Urinary bladder (tissue), 4 donors: Measurements from ENCODE around the gene SPDL1. TPM values are rescaled to one million over a fixed set of nuclear protein-coding genes. Genes with fewer than 3 reads are reported as not detected.

Experiments used
- DNase-seq: peaks from one replicate; pipeline ENCODE4 v3.0.0-alpha.2; 2015; ENCODE audit errors: extremely low spot score
- H3K27ac ChIP-seq: one replicate; pipeline ENCODE4 v1.5.1; 2013; ENCODE audit warnings: low read depth, mild to moderate bottlenecking, moderate library complexity
- H3K36me3 ChIP-seq: one replicate; pipeline ENCODE4 v1.6.1; 2013; ENCODE audit warnings: mild to moderate bottlenecking, moderate library complexity; ENCODE audit not compliant: insufficient read depth
- H3K4me1 ChIP-seq: one replicate; pipeline ENCODE4 v1.6.1; 2013; ENCODE audit warnings: mild to moderate bottlenecking, moderate library complexity; ENCODE audit not compliant: insufficient read depth
- H3K4me3 ChIP-seq: one replicate; pipeline ENCODE4 v1.5.1; 2013; ENCODE audit warnings: low read depth, low read length
- WGBS: extraction: QIAGEN DNeasy Blood & Tissue Kit; methylation state at CpG from one replicate; pipeline ENCODE4 v1.1.7; 2013; 5-methylcytosine and 5-hydroxymethylcytosine counted together
- polyA plus RNA-seq: library from polyadenylated mRNA; stranded (reverse); fragments of 200-250 nt; gene quantifications from one replicate; pipeline ENCODE4 v1.2.3, GENCODE V29; 2013
- small RNA-seq: library from RNA; depleted of rRNA; stranded (forward); fragments of <200 nt; gene quantifications from one replicate; pipeline ENCODE3, GENCODE V24; 2014
- total RNA-seq: library from RNA; depleted of rRNA; stranded (reverse); fragments of >200 nt; gene quantifications from one replicate; pipeline ENCODE4 v1.2.3, GENCODE V29; 2014
- donor health status: healthy with polysubstance abuse.
- donor health status: healthy.

Gene SPDL1
- total and polyA plus RNA-seq, 2 donors: 8.2 to 22.5 TPM

- Histone ChIP-seq H3K4me3 (no peak overlapping the region), H3K27ac (no peak overlapping the region), H3K4me1 (no peaks in the 10 kb centered on the region), H3K36me3 (no peaks in the 10 kb centered on the region)
- WGBS: 73% methylated on average over 7 of the region's 7 CpGs
- no peak for DNase-seq
Measured at GRCh38 chr5:169649486-169649885, 65.9 kb downstream of the SPDL1 start.

- Histone ChIP-seq H3K4me3 (no peak overlapping the region), H3K4me1 (no peaks in the 10 kb centered on the region), H3K36me3 (no peaks in the 10 kb centered on the region), H3K27ac (no peak overlapping the region)
- no peak for DNase-seq
- whole genome bisulfite sequencing: 77% methylated on average over 5 of the region's 5 CpGs
Measured at GRCh38 chr5:169650701-169651331, 67.2 kb downstream of the SPDL1 start.

- no peak for DNase-seq
- Histone ChIP-seq H3K36me3 (no peaks in the 10 kb centered on the region), H3K4me3 (no peak overlapping the region), H3K27ac (no peak overlapping the region), H3K4me1 (no peaks in the 10 kb centered on the region)
- 52% methylated on average over 5 of the region's 5 CpGs for WGBS
Measured at GRCh38 chr5:169651526-169651925, 68.0 kb downstream of the SPDL1 start.

GRCh38 chr5:169652057-169652456 lies 68.5 kb downstream of the SPDL1 start:
- WGBS: 0% methylated on average over 1 of the region's 1 CpG

GRCh38 chr5:169653091-169653490 lies 69.5 kb downstream of the SPDL1 start:
- 87% methylated on average over 5 of the region's 5 CpGs for WGBS
- no peak for DNase-seq
- no peaks in the 10 kb centered on the region for H3K36me3 ChIP-seq
- no peaks in the 10 kb centered on the region for H3K4me1 ChIP-seq
- H3K27ac ChIP-seq: no peak overlapping the region
- H3K4me3 ChIP-seq: no peak overlapping the region

More at GRCh38 chr5:169652057-169652456, 68.5 kb downstream of the SPDL1 start:
- no peak overlapping the region for H3K4me3 ChIP-seq
- no peaks in the 10 kb centered on the region for H3K36me3 ChIP-seq
- DNase-seq: no peak
- H3K4me1 ChIP-seq: no peaks in the 10 kb centered on the region
- no peak overlapping the region for H3K27ac ChIP-seq

Small RNA genes within 50 kb of the gene (small RNA-seq; reads per million reads assigned to genes)
- not detected for gene RNU6-477P

Other genes starting within 250 kb of the SPDL1 start
- 19.1 TPM for gene DOCK2, start 53.5 kb downstream of the SPDL1 start, total RNA-seq
- 4.1 TPM for gene DOCK2, start 53.5 kb downstream of the SPDL1 start, polyA plus RNA-seq